Measurements from ENCODE around the gene FAM187B. TPM values are rescaled to one million over a fixed set of nuclear protein-coding genes. Genes with fewer than 3 reads are reported as not detected.
A peak's percentile ranks its signal among the peaks of the same experiment; 100 is the strongest.

FAM187B gene
- total and polyA plus RNA-seq, 2 of the 8 experiments (the other 6 are each of a cell fraction or from before 2014, with no cell fraction given): not detected

- H4K5ac ChIP-seq (ENCODE audit: insufficient read length, low read depth, low read length): no peak overlapping the region
- TF ChIP-seq POLR2A (IDR thresholded peaks at IDR 0.05; ENCODE audit: control extremely low read depth in 1 of 2, low read depth in 2 of 2, low read length in 2 of 2) (no peak), EZH2 (IDR thresholded peaks at IDR 0.05; ENCODE audit: low read depth, low read length, severe bottlenecking) (no peak), TCF12 (IDR thresholded peaks at IDR 0.05; ENCODE audit: low read depth, low read length) (no peak), KDM4A (IDR thresholded peaks at IDR 0.05; ENCODE audit: low read depth, low read length, severe bottlenecking) (no peak), MAFK (IDR thresholded peaks at IDR 0.05; ENCODE audit: low read depth, low read length) (no peak)
- no peak overlapping the region for H3K18ac ChIP-seq (ENCODE audit: extremely low read depth, low read length)
- no peak overlapping the region for H3K4me2 ChIP-seq (ENCODE audit: insufficient read depth in 1 of 2, low read depth in 2 of 2, low read length in 2 of 2)
- peaks cover 10 to 53% of the 10 kb centered on the region in 2 experiments for H3K79me2 ChIP-seq (ENCODE audit: control insufficient read depth in 1 of 2, insufficient read depth in 2 of 2, low read length in 2 of 2)
- peaks cover 28 to 30% of the 10 kb centered on the region in 2 experiments for H4K20me1 ChIP-seq (replicated peaks in 1 of 2; ENCODE audit: control insufficient read depth in 1 of 2, insufficient read depth in 2 of 2, low read length in 2 of 2)
- DNase-seq (ENCODE audit: low read depth in 1 of 2, low spot score in 2 of 2) (peak in 1 of 2 experiments; percentile 27), FAIRE-seq (no peak)
- H2BK15ac ChIP-seq (ENCODE audit: low read length): no peak overlapping the region
- no peak overlapping the region for H3K4me3 ChIP-seq (ENCODE audit: extremely low read depth in 1 of 4, insufficient read depth in 2 of 4, low read depth in 3 of 4, low read length in 4 of 4)
- H2AK5ac ChIP-seq (ENCODE audit: low read depth, low read length): no peak overlapping the region
- H3K23me2 ChIP-seq (ENCODE audit: low read depth, low read length): peaks cover 10% of the 10 kb centered on the region; the same call in 1 of the 2 replicates
- no peak overlapping the region for H3K14ac ChIP-seq (ENCODE audit: insufficient read length)
- no peak overlapping the region for H3K9ac ChIP-seq (replicated peaks in 1 of 4; ENCODE audit: extremely low read depth in 1 of 4, low read depth in 3 of 4, low read length in 3 of 4)
- H3K79me1 ChIP-seq (ENCODE audit: low read depth, low read length): peaks cover 10% of the 10 kb centered on the region
- peaks cover 21 to 34% (median 30%) of the 10 kb centered on the region in 4 experiments for H3K36me3 ChIP-seq (ENCODE audit: control insufficient read depth in 2 of 4, insufficient read depth in 4 of 4, low read length in 3 of 4)
- peaks cover 0 to 14% (median 8%) of the 10 kb centered on the region in 4 experiments; a peak in 6 of 7 replicates for H3K4me1 ChIP-seq (replicated peaks in 1 of 4; ENCODE audit: control insufficient read depth in 3 of 4, insufficient read depth in 4 of 4, low read length in 3 of 4)
- no peaks in the 10 kb centered on the region for H3K9me3 ChIP-seq (ENCODE audit: insufficient read depth in 2 of 2, low read depth in 1 of 2, low read length in 1 of 2)
- H3K23ac ChIP-seq (ENCODE audit: insufficient read length): no peak overlapping the region
- no peak overlapping the region for H3K27ac ChIP-seq (ENCODE audit: low read depth, low read length)
- no peak overlapping the region for H2BK12ac ChIP-seq (ENCODE audit: low read depth, low read length)
- H4K8ac ChIP-seq (ENCODE audit: extremely low read depth, insufficient read depth, low read length): no peak overlapping the region
- CTCF ChIA-PET (ENCODE audit: partially characterized antibody): interaction anchor here (1.0 to 1.5 kb wide), 2 partner anchors 13 to 115 kb away, joined by 3 to 4 read pairs; no protein-coding TSS in a partner anchor
- H3K4ac ChIP-seq (replicated peaks; ENCODE audit: insufficient read length, low read depth, low read length): no peak overlapping the region
- WGBS, 2 experiments (ENCODE audit: extremely low coverage in 1 of 2, insufficient coverage in 1 of 2, insufficient read length in 1 of 2, insufficient replicate concordance in 2 of 2, low coverage in 1 of 2, low lambda C conversion rate in 2 of 2, missing lambda C conversion rate in 1 of 2): 88% methylated on average over 2 of the region's 2 CpGs; no CpG with 5 or more reads in 1 of the 2 experiments
- H2BK5ac ChIP-seq (ENCODE audit: low read depth, low read length): no peak overlapping the region
- no peak overlapping the region for H2BK20ac ChIP-seq (ENCODE audit: low read length)
- H3K27me3 ChIP-seq (replicated peaks in 1 of 4; ENCODE audit: control insufficient read depth in 3 of 4, extremely low read depth in 1 of 4, insufficient read depth in 3 of 4, low read length in 3 of 4): no peaks in the 10 kb centered on the region
- H2AFZ ChIP-seq (ENCODE audit: low read length): no peak overlapping the region
- H4K91ac ChIP-seq (replicated peaks; ENCODE audit: insufficient read length, low read length): no peak overlapping the region
- H3K56ac ChIP-seq (replicated peaks; ENCODE audit: insufficient read length, low read depth, low read length): no peak overlapping the region
- POLR2A ChIA-PET (ENCODE audit: partially characterized antibody): interaction anchor here (0.8 to 9.8 kb wide), 5 partner anchors 13 to 104 kb away, joined by 3 to 146 read pairs (median 4); partner anchors contain the start of genes FXYD5 and USF2
- no peak overlapping the region for H2BK120ac ChIP-seq (replicated peaks; ENCODE audit: low read depth, low read length)
Observed at GRCh38 chr19:35251456-35251855, 22.9 kb upstream of the FAM187B start.
